ENCODE results near the gene DIPK1A.

Gene DIPK1A

DNA sequence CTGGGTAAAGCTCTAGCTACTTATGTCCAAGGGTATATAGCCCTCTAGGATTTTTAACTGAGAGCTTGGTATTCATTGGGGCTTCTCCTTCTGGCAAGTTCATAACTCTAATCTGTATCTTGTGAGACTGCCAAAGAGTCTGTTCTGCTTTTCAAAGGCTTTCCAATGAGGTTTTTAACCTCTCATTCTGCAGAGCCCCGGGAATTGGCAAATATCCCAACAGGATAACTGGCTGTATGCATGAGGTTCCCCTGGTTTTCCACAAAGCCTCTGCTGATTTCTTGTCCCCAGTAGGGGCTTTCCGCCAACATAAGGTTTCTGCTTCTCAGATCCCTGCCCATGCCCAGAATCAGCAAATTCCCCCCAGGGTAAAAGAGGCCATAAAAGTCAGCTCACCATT, 88.5 kb downstream of the DIPK1A start:
- Histone ChIP-seq H3K36me3 (ENCODE audit: control insufficient read depth, insufficient read depth, low read length) (no peaks in the 10 kb centered on the region), H3K9me3 (ENCODE audit: control insufficient read depth, insufficient read depth, low read depth, low read length) (0 out of 2 replicates have a peak, but pooled peaks cover 2% of the 10 kb centered on the region), H3K27me3 (ENCODE audit: control insufficient read depth, insufficient read depth, low read length) (no peaks in the 10 kb centered on the region)

DNA sequence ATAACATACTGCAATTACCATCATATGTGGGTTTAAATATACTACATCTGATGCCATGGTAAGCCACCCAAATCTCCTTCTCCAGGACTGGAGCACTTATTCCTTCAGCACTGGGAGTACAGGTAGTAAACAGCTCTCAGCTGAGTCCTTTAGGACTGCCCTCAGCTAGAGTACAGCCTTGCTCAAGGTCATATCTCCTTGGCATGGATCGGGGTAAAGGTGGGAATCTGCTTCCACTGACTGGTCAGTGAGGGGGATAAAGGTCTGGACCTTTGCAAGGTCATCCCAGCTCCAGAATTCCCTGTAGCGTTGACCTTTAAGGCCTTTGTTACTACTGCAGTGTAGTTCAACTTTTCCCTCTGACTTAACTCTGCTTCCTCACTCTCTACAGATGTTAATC, 90.7 kb downstream of the DIPK1A start:
- Histone ChIP-seq H3K27me3 (ENCODE audit: control insufficient read depth, insufficient read depth, low read length) (no peaks in the 10 kb centered on the region), H3K36me3 (ENCODE audit: control insufficient read depth, insufficient read depth, low read length) (no peaks in the 10 kb centered on the region), H3K9me3 (ENCODE audit: control insufficient read depth, insufficient read depth, low read depth, low read length) (0 out of 2 replicates have a peak, but pooled peaks cover 2% of the 10 kb centered on the region), H3K9ac (ENCODE audit: low read length) (no peak overlapping the region), H3K4me1 (ENCODE audit: control insufficient read depth, insufficient read depth, low read length) (no peaks in the 10 kb centered on the region), H3K27ac (ENCODE audit: low read depth, low read length) (no peak overlapping the region), H3K4me3 (ENCODE audit: low read depth, low read length) (no peak overlapping the region)

More for the DNA sequence above, 88.5 kb downstream of the DIPK1A start:
- Histone ChIP-seq H3K9ac (ENCODE audit: low read length) (no peak overlapping the region), H3K4me3 (ENCODE audit: low read depth, low read length) (no peak overlapping the region), H3K27ac (ENCODE audit: low read depth, low read length) (no peak overlapping the region), H3K4me1 (ENCODE audit: control insufficient read depth, insufficient read depth, low read length) (no peaks in the 10 kb centered on the region)

DNA sequence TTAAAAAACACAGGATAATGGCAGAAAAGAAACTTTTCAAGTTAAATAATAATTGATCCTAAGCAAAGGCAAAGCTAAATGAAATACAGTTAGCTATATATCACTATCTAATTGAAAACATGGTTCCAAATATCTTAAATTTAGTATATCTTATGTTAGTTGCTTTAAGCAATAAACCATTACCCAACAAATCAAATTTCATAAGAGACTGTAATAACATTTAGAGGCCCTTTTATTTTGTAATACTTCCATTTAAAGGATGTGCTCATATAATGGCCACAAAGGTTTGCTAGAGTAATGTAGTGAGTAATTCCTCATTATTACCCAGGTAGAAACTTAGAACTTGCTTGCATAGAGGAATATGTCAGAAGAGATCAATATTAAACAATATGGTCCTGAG, 97.1 kb downstream of the DIPK1A start:
- H3K4me1 ChIP-seq (ENCODE audit: control insufficient read depth, insufficient read depth, low read length), result no peaks in the 10 kb centered on the region
- no peaks in the 10 kb centered on the region for H3K36me3 ChIP-seq (ENCODE audit: control insufficient read depth, insufficient read depth, low read length)
- no peak overlapping the region for H3K9ac ChIP-seq (ENCODE audit: low read length)
- no peak overlapping the region for H3K27ac ChIP-seq (ENCODE audit: low read depth, low read length)
- no peaks in the 10 kb centered on the region for H3K9me3 ChIP-seq (ENCODE audit: control insufficient read depth, insufficient read depth, low read depth, low read length)
- H3K4me3 ChIP-seq (ENCODE audit: low read depth, low read length), result no peak overlapping the region
- H3K27me3 ChIP-seq (ENCODE audit: control insufficient read depth, insufficient read depth, low read length), result no peaks in the 10 kb centered on the region

DNA sequence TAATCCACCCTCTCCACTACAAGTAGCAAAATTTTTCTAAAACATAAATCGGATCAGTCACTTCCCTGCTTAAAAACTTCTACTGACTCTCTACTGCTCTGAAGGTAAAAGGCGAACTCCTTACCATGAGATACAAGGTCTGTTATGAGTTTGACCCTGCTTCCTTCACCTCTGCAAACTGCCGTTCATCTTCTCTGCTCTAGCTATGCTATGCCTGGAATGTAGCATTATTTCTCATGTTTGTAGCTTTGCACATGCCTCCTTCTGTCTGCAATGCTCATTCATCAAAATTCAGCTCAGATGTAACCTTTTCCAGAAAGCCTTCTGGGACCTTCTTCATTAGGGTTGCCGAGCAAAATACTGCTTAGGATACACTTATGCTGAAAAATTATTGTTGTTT, 98.7 kb downstream of the DIPK1A start:
- no peaks in the 10 kb centered on the region for H3K4me1 ChIP-seq (ENCODE audit: control insufficient read depth, insufficient read depth, low read length)
- H3K27me3 ChIP-seq (ENCODE audit: control insufficient read depth, insufficient read depth, low read length), result no peaks in the 10 kb centered on the region
- no peak overlapping the region for H3K27ac ChIP-seq (ENCODE audit: low read depth, low read length)

DNA sequence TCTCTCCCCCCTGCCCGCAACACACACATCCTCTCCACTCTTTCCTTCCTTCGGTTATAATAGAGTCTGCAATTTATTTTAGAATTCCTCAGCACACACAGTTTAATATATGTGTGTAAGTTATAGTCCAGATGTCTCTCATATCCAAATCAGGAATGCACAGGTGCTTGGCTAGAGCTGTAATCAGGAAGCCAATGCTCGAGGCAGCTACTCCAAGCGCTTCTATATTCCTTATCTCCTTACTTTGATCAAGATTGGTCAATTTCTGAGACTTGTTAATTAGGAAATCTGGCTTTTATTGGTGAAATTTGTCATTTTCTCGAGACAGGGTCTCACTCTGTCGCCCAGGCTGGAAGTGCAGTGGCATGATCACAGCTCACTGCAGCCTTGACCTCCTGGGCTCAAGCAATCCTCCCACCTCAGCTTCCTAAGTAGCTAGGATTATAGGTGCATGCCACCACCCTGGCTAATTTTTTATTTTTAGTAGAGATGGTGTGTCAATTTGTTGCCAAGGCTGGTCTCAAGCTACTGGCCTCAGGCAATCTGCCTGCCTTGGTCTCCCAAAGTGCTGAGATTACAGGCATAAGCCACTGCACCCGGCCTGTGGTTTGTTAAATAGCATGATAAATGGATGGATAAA, 101.7 kb downstream of the DIPK1A start:
- H3K4me3 ChIP-seq (ENCODE audit: low read depth, low read length), result no peak overlapping the region
- no peaks in the 10 kb centered on the region for H3K27me3 ChIP-seq (ENCODE audit: control insufficient read depth, insufficient read depth, low read length)
- H3K9ac ChIP-seq (ENCODE audit: low read length), result no peak overlapping the region
- no peak overlapping the region for H3K27ac ChIP-seq (ENCODE audit: low read depth, low read length)
- H3K9me3 ChIP-seq (ENCODE audit: control insufficient read depth, insufficient read depth, low read depth, low read length), result no peaks in the 10 kb centered on the region
- no peaks in the 10 kb centered on the region for H3K4me1 ChIP-seq (ENCODE audit: control insufficient read depth, insufficient read depth, low read length)
- H3K36me3 ChIP-seq (ENCODE audit: control insufficient read depth, insufficient read depth, low read length), result no peaks in the 10 kb centered on the region

More for the DNA sequence above, 98.7 kb downstream of the DIPK1A start:
- Histone ChIP-seq H3K9ac (ENCODE audit: low read length) (no peak overlapping the region), H3K36me3 (ENCODE audit: control insufficient read depth, insufficient read depth, low read length) (no peaks in the 10 kb centered on the region), H3K9me3 (ENCODE audit: control insufficient read depth, insufficient read depth, low read depth, low read length) (no peaks in the 10 kb centered on the region), H3K4me3 (ENCODE audit: low read depth, low read length) (no peak overlapping the region)

DNA sequence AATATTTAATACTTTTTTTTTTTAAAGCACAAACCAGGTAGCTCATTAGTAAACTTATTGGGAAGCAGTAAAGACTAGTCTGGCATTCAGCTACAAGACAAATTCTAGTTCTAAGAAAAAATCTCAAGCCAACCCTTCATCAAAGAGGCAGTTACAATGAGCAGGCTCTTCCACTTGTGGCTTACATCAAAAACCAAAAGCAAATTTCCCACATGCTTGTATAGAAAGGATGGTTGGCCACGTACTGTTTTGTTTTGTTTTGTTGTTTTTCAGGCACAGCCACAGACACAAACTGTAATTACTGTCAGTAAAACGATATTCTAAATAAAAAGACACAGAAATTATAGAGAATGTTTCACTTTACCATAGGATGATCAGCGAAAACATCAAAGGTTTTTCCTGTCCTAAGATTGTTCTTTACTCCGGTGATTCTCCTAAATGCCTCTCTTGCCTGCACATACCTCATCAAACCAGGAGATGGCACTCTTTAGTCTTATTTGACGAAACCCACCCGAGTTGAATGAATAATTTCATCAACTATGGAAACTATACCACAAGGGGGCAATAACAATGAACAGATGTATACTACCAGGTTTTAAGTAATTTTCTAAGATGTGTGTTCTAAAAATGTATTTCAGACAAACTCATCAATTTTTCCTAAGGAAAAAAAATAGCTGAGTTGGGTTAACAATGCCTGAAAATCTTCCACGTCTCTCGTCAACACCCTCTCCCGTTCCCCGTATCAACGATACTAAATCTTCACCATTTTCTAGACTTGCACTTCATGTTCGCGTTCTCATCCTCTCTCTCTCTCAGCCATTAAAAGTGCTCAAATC, 102.5 kb downstream of the DIPK1A start:
- H3K4me3 ChIP-seq (ENCODE audit: low read depth, low read length), result no peak overlapping the region
- no peaks in the 10 kb centered on the region for H3K9me3 ChIP-seq (ENCODE audit: control insufficient read depth, insufficient read depth, low read depth, low read length)
- H3K27ac ChIP-seq (ENCODE audit: low read depth, low read length), result no peak overlapping the region
- H3K27me3 ChIP-seq (ENCODE audit: control insufficient read depth, insufficient read depth, low read length), result no peaks in the 10 kb centered on the region
- H3K9ac ChIP-seq (ENCODE audit: low read length), result no peak overlapping the region
- no peaks in the 10 kb centered on the region for H3K36me3 ChIP-seq (ENCODE audit: control insufficient read depth, insufficient read depth, low read length)
- no peaks in the 10 kb centered on the region for H3K4me1 ChIP-seq (ENCODE audit: control insufficient read depth, insufficient read depth, low read length)

DNA sequence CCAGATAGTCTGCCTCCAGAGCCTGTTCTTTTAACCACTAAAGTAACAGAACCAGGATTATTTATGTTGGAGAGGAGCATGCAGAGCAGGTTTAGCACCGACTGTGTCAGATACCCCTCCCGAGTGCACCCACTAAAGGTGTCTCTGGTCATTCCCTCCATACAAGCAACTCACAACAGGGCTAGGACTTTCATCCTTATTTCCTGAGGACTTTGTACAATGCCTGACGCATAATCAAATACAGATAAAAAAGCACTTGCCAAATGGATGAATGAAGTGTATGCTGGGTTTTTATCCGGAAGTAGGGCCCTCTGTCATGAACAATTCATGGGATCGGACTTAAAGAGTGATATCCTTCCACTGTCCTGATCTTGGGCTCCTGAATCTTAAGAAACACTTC, 103.4 kb downstream of the DIPK1A start:
- H3K9ac ChIP-seq (ENCODE audit: low read length), result no peak overlapping the region
- no peak overlapping the region for H3K27ac ChIP-seq (ENCODE audit: low read depth, low read length)
- H3K4me3 ChIP-seq (ENCODE audit: low read depth, low read length), result no peak overlapping the region
- no peaks in the 10 kb centered on the region for H3K4me1 ChIP-seq (ENCODE audit: control insufficient read depth, insufficient read depth, low read length)
- no peaks in the 10 kb centered on the region for H3K36me3 ChIP-seq (ENCODE audit: control insufficient read depth, insufficient read depth, low read length)
- no peaks in the 10 kb centered on the region for H3K9me3 ChIP-seq (ENCODE audit: control insufficient read depth, insufficient read depth, low read depth, low read length)
- H3K27me3 ChIP-seq (ENCODE audit: control insufficient read depth, insufficient read depth, low read length), result no peaks in the 10 kb centered on the region

DNA sequence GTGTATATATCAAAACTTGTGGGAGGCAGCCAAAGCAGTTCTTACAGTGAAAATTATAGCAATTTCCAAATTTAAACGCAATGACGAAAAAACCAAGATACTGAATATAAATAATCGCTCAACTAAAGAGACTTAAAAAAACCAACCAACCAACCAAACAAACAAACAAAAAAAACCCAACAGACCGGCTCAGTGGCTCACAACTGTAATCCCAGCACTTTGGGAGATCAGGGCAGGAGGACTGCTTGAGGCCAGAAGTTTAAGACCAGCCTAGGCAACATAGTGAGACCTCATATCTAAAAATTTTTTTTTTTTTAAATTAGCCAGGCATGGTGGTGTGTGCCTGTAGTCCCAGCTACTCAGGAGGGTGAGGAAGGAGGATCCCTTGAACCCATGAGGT, 106.0 kb downstream of the DIPK1A start:
- H3K27ac ChIP-seq (ENCODE audit: low read depth, low read length), result no peak overlapping the region
- H3K4me3 ChIP-seq (ENCODE audit: low read depth, low read length), result no peak overlapping the region
- no peaks in the 10 kb centered on the region for H3K9me3 ChIP-seq (ENCODE audit: control insufficient read depth, insufficient read depth, low read depth, low read length)
- H3K9ac ChIP-seq (ENCODE audit: low read length), result no peak overlapping the region
- H3K4me1 ChIP-seq (ENCODE audit: control insufficient read depth, insufficient read depth, low read length), result no peaks in the 10 kb centered on the region
- no peaks in the 10 kb centered on the region for H3K36me3 ChIP-seq (ENCODE audit: control insufficient read depth, insufficient read depth, low read length)
- no peaks in the 10 kb centered on the region for H3K27me3 ChIP-seq (ENCODE audit: control insufficient read depth, insufficient read depth, low read length)

DNA sequence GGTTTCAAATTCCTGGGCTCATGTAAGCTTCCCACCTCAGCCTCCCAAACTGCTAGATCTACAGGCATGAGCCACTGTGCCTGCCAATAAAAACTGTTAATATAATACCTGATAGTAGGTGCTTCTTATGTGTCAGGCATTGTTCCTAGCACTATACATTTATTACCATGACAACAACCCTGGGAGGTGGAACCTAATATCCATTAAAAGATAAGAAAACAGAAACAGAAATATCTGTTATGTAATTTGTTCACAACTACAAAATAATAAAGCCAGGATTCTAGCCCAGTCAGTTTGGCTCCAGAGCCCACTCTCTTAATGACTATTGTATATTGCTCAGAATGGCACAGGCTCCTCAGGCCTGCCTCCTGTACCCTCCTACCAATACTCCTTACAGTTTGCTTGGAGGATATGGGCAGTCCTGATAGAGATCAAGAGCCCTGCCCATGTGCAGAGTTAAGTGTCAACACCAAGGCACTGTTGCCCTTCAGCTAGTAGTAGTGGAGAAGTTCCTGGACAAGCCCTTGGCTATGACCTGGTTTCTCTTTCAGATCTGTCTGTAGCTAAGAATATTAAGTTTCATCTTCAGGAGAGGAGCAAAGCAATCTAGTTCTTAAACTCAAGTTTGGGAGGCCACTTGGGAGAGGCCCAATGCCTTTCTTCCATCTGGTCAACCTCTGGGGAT, 107.0 kb downstream of the DIPK1A start:
- Histone ChIP-seq H3K27me3 (ENCODE audit: control insufficient read depth, insufficient read depth, low read length) (no peaks in the 10 kb centered on the region), H3K27ac (ENCODE audit: low read depth, low read length) (no peak overlapping the region), H3K9me3 (ENCODE audit: control insufficient read depth, insufficient read depth, low read depth, low read length) (no peaks in the 10 kb centered on the region), H3K4me3 (ENCODE audit: low read depth, low read length) (no peak overlapping the region), H3K4me1 (ENCODE audit: control insufficient read depth, insufficient read depth, low read length) (no peaks in the 10 kb centered on the region), H3K36me3 (ENCODE audit: control insufficient read depth, insufficient read depth, low read length) (no peaks in the 10 kb centered on the region), H3K9ac (ENCODE audit: low read length) (no peak overlapping the region)

DNA sequence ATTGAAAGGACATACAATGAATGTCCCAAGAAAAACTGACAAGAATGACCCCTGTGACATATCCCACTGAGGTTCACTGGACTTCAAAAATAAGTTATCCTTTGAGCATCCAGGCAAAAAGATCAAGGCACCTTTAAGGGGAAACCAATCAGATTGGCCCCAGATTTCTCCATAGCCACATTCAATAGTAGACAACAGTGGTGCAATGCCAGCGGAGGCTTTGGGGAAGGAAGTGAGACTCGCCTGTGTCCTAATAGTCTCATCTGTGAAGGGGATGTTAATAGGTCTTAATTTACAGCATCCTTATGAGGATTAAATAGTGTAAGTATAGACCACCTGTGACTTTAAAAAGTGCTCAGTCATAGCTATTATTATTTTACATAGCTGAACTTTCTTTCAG, 108.0 kb downstream of the DIPK1A start:
- Histone ChIP-seq H3K27ac (ENCODE audit: low read depth, low read length) (no peak overlapping the region), H3K36me3 (ENCODE audit: control insufficient read depth, insufficient read depth, low read length) (no peaks in the 10 kb centered on the region), H3K4me1 (ENCODE audit: control insufficient read depth, insufficient read depth, low read length) (no peaks in the 10 kb centered on the region), H3K9me3 (ENCODE audit: control insufficient read depth, insufficient read depth, low read depth, low read length) (no peaks in the 10 kb centered on the region), H3K27me3 (ENCODE audit: control insufficient read depth, insufficient read depth, low read length) (no peaks in the 10 kb centered on the region), H3K9ac (ENCODE audit: low read length) (no peak overlapping the region), H3K4me3 (ENCODE audit: low read depth, low read length) (no peak overlapping the region)

DNA sequence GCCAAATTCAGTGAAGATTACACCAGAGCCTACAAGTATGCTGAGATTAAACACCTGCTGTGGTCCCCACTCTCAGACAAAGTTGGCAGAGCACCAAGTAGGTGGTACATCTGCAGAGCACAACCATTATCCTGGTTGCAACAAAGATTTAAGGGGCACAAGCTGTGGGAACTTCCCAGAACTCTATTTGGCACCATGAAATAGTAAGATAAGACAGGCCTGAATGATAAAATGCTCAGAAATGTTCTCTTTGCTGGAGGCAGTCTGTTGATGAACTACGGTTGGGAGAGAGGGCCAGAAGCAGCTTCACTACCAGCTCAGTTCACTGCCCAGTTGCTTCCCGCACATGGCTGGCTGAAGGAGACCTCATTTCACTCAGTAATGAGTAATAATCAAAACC, 109.5 kb downstream of the DIPK1A start:
- Histone ChIP-seq H3K27me3 (ENCODE audit: control insufficient read depth, insufficient read depth, low read length) (no peaks in the 10 kb centered on the region), H3K9ac (ENCODE audit: low read length) (no peak overlapping the region), H3K27ac (ENCODE audit: low read depth, low read length) (no peak overlapping the region), H3K4me3 (ENCODE audit: low read depth, low read length) (no peak overlapping the region), H3K36me3 (ENCODE audit: control insufficient read depth, insufficient read depth, low read length) (no peaks in the 10 kb centered on the region), H3K9me3 (ENCODE audit: control insufficient read depth, insufficient read depth, low read depth, low read length) (no peaks in the 10 kb centered on the region), H3K4me1 (ENCODE audit: control insufficient read depth, insufficient read depth, low read length) (no peaks in the 10 kb centered on the region)

Measured in HUES6 (cell line).